Natural killer cell (primary cell): ENCODE results near the gene OR5D18. TPM values are rescaled to one million over a fixed set of nuclear protein-coding genes. Genes with fewer than 3 reads are reported as not detected.
"Not testable (repeated sequence)": the region's sequence is repeated elsewhere in the genome, so short reads cannot be mapped to it uniquely, and the experiment has no call there.

ENCODE experiments used
- ATAC-seq, 3 donors: fragments of 150-1000 bp in 2 of 3; fragments of 200-7000 bp in 1 of 3; cut with Tn5 transposase; 1 replicate in 1 of 3; 2 replicates in 2 of 3; pipeline ENCODE4 v1.10.0; 2021; ENCODE audit warnings: mild to moderate bottlenecking in 2 of 3, moderate library complexity in 2 of 3
- DNase-seq, 2 donors: peaks; one replicate each; pipeline versions ENCODE4 v3.0.0 to v3.0.0-alpha.2; 2013 to 2021; ENCODE audit warnings: mixed read lengths in 1 of 2
- H3K27ac ChIP-seq: one replicate; pipeline ENCODE4 v1.5.1; 2013; ENCODE audit warnings: mild to moderate bottlenecking, low read length
- H3K27me3 ChIP-seq: one replicate; pipeline ENCODE4 v1.6.1; 2013; ENCODE audit warnings: low read length; ENCODE audit not compliant: control insufficient read depth, insufficient read depth
- H3K36me3 ChIP-seq: one replicate; pipeline ENCODE4 v1.6.1; 2013; ENCODE audit warnings: low read length; ENCODE audit not compliant: control insufficient read depth, insufficient read depth
- H3K4me1 ChIP-seq: one replicate; pipeline ENCODE4 v1.6.1; 2013; ENCODE audit warnings: low read length; ENCODE audit not compliant: control insufficient read depth, insufficient read depth
- H3K4me3 ChIP-seq: one replicate; pipeline ENCODE4 v1.5.1; 2013; ENCODE audit warnings: low read length
- H3K9me3 ChIP-seq: one replicate; pipeline ENCODE4 v1.6.1; 2013; ENCODE audit warnings: low read length; ENCODE audit not compliant: control insufficient read depth, insufficient read depth
- H3K27ac Mint-ChIP-seq, 2 donors: one replicate each; pipeline ENCODE4 v1.8.0; 2022; ENCODE audit warnings: mild to moderate bottlenecking in 2 of 2, mixed read lengths in 2 of 2, moderate library complexity in 1 of 2
- H3K27me3 Mint-ChIP-seq, 2 donors: one replicate each; pipeline ENCODE4 v1.8.0; 2022; ENCODE audit warnings: low read depth in 2 of 2, mixed read lengths in 2 of 2
- H3K36me3 Mint-ChIP-seq: one replicate; pipeline ENCODE4 v1.8.0; 2022; ENCODE audit warnings: mixed read lengths
- H3K4me1 Mint-ChIP-seq, 2 donors: one replicate each; pipeline ENCODE4 v1.8.0; 2022; ENCODE audit warnings: mixed read lengths in 2 of 2
- H3K4me3 Mint-ChIP-seq: one replicate; pipeline ENCODE4 v1.8.0; 2022; ENCODE audit warnings: mild to moderate bottlenecking, moderate library complexity, mixed read lengths
- H3K9me3 Mint-ChIP-seq, 2 donors: one replicate each; pipeline ENCODE4 v1.8.0; 2022; ENCODE audit warnings: mixed read lengths in 2 of 2
- WGBS: methylation state at CpG from one replicate; pipeline ENCODE4 v1.1.7; 2013; ENCODE audit warnings: missing lambda C conversion rate; ENCODE audit not compliant: insufficient coverage; 5-methylcytosine and 5-hydroxymethylcytosine counted together
- intact Hi-C: fragments of 100-400 bp; cut with micrococcal nuclease; formaldehyde crosslinking; loops from one replicate; pipeline ENCODE4 v1.14.2; 2022
- total RNA-seq, 4 donors: library from RNA; stranded (reverse); fragments of 120-200 nt in 1 of 4; gene quantifications; one replicate each; pipeline versions ENCODE4 v1.2.3 to v1.2.4, GENCODE V29; 2013 to 2022
- TF ChIP-seq, protein P1 (sequence below): fragments of 200-600 bp; IDR thresholded peaks from one replicate; pipeline ENCODE4 v1.8.0; 2022; ENCODE audit warnings: antibody characterized with exemption

OR5D18 gene
- total RNA-seq, 3 donors from 2014 or later (not counting 1 experiment from before 2014, with no cell fraction given) = not detected

DNA sequence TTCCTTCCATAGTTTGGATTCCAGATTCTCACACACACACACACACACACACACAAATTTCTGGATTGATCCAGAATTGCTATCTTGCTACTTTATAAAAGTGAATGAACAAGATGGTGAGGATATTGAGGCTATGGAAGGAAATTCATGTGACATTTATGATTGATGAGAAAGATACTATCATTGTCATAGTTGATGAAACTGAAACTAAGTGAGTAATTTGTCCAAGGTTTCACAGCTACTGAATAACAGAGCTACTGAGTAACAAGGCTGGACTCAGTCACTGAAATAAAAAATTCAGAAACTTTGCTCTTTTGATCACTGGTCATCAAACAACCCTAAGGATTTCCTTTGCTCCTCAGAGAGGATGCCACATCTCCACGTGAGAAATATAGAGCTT, 35.3 kb downstream of the OR5D18 start:
- 0% methylated on average over 1 of the region's 1 CpG for WGBS
- ATAC-seq = no peak
- H3K4me3 Mint-ChIP-seq = no peak overlapping the region

DNA sequence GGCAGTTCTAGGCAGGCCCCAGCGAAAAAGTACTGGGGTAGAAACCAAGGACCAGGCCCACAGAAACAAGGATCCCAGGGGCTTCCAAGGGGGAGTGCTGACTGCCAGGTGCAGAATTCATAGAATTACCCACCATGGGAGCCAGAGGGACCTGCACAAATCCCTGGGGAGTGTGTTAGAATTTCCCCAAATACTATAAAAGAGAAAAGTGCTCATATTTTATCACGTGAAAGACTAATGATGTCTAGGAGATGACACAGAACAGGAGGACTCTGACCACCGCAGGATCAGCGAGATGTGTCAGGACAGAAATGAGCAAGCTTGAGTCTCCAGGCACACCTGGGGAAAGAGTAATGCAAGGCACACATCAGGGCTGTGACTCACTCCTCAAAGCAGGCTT, 47.9 kb downstream of the OR5D18 start:
- H3K27ac ChIP-seq, intact Hi-C loops, ATAC-seq, H3K36me3 ChIP-seq, H3K27me3 ChIP-seq, H3K36me3 Mint-ChIP-seq, H3K4me3 ChIP-seq, H3K4me1 ChIP-seq, H3K27ac Mint-ChIP-seq, H3K27me3 Mint-ChIP-seq, H3K4me3 Mint-ChIP-seq, DNase-seq, H3K4me1 Mint-ChIP-seq: not testable (repeated sequence)
- H3K9me3 Mint-ChIP-seq = peaks cover 9 to 26% of the 10 kb centered on the region in 2 donors
- WGBS = 65% methylated on average over 4 of the region's 4 CpGs
- H3K9me3 ChIP-seq = peaks cover 15% of the 10 kb centered on the region

More for the DNA sequence above, 35.3 kb downstream of the OR5D18 start:
- no peaks in the 10 kb centered on the region for H3K36me3 ChIP-seq
- intact Hi-C loops = no loop called here
- H3K4me1 ChIP-seq = no peaks in the 10 kb centered on the region
- H3K27me3 ChIP-seq = no peaks in the 10 kb centered on the region
- no peaks in the 10 kb centered on the region for H3K36me3 Mint-ChIP-seq
- peaks cover 7% of the 10 kb centered on the region for H3K9me3 ChIP-seq
- no peak for DNase-seq
- TF ChIP-seq, protein P1, sequence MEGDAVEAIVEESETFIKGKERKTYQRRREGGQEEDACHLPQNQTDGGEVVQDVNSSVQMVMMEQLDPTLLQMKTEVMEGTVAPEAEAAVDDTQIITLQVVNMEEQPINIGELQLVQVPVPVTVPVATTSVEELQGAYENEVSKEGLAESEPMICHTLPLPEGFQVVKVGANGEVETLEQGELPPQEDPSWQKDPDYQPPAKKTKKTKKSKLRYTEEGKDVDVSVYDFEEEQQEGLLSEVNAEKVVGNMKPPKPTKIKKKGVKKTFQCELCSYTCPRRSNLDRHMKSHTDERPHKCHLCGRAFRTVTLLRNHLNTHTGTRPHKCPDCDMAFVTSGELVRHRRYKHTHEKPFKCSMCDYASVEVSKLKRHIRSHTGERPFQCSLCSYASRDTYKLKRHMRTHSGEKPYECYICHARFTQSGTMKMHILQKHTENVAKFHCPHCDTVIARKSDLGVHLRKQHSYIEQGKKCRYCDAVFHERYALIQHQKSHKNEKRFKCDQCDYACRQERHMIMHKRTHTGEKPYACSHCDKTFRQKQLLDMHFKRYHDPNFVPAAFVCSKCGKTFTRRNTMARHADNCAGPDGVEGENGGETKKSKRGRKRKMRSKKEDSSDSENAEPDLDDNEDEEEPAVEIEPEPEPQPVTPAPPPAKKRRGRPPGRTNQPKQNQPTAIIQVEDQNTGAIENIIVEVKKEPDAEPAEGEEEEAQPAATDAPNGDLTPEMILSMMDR = no peak
- H3K9me3 Mint-ChIP-seq = peaks cover 12 to 33% of the 10 kb centered on the region in 2 donors
- no peak overlapping the region for H3K27ac ChIP-seq
- no peaks in the 10 kb centered on the region for H3K27me3 Mint-ChIP-seq
- no peaks in the 10 kb centered on the region for H3K4me1 Mint-ChIP-seq
- H3K27ac Mint-ChIP-seq = no peak overlapping the region
- no peak overlapping the region for H3K4me3 ChIP-seq

Other genes starting within 250 kb of the OR5D18 start
- gene OR4C16, start 247.5 kb upstream of the OR5D18 start, total RNA-seq = not detected
- not detected for gene OR4C11, start 212.0 kb upstream of the OR5D18 start, total RNA-seq
- not detected for gene OR4P4, start 184.5 kb upstream of the OR5D18 start, total RNA-seq
- gene OR4S2, start 171.3 kb upstream of the OR5D18 start, total RNA-seq = not detected
- gene OR4C6, start 157.4 kb upstream of the OR5D18 start, total RNA-seq = not detected
- gene OR5D13, start 46.2 kb upstream of the OR5D18 start, total RNA-seq = not detected
- gene OR5D14, start 24.1 kb upstream of the OR5D18 start, total RNA-seq = not detected
- not detected for gene OR5L1, start 8.3 kb upstream of the OR5D18 start, total RNA-seq
- gene OR5L2, start 7.6 kb downstream of the OR5D18 start, total RNA-seq = not detected
- gene OR5D16, start 19.1 kb downstream of the OR5D18 start, total RNA-seq = not detected
- gene TRIM51, start 63.7 kb downstream of the OR5D18 start, total RNA-seq = 1 to 10 TPM in 1 of 3 donors, under 1 TPM in 1, not detected in 1; 0.25 to 8.5 TPM
- gene OR5W2, start 95.0 kb downstream of the OR5D18 start, total RNA-seq = not detected
- gene OR5I1, start 116.8 kb downstream of the OR5D18 start, total RNA-seq = not detected
- gene OR10AG1, start 150.3 kb downstream of the OR5D18 start, total RNA-seq = not detected
- not detected for gene OR5F1, start 175.0 kb downstream of the OR5D18 start, total RNA-seq
- not detected for gene OR5AS1, start 208.0 kb downstream of the OR5D18 start, total RNA-seq